HUDEP-2 (cell line): ENCODE results near the gene PFKP.

Experiments used
- DNase-seq, 76 experiments: peaks; one replicate each; lab custom pipeline; 2025; ENCODE audit not compliant: unreplicated experiment in 76 of 76; lab: John Stamatoyannopoulos, UW

Gene PFKP

DNA sequence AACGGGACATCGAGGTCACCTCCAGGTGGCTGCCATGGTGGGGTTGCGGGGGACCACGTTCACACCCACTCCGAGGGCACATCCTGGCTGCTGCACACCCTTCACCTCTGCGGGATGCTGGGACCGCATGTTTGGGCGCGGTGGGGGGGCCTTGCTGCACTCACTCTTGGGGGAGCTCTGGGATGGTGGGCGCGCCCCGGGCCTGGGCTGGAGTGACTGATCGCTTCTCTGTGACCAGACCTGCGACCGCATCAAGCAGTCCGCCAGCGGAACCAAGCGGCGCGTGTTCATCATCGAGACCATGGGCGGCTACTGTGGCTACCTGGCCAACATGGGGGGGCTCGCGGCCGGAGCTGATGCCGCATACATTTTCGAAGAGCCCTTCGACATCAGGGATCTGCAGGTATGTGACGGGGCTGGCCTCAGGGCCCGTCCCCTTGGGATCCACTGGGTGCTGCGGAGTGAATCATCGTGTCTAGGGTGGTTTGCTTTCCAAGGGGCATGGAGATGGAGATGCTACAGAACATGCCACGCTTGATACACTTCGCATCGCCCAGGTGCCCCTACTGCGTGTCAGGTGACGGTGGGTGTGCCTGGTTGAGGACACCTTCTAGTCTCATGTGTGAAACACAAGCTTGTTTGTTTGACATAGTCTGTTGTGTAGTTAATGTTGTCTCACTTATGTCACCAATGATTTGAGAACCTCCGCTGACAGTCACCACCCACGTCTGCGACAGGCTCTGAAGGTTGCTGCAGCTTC lies 62.4 kb downstream of the PFKP start:
- no peak for DNase-seq

DNA sequence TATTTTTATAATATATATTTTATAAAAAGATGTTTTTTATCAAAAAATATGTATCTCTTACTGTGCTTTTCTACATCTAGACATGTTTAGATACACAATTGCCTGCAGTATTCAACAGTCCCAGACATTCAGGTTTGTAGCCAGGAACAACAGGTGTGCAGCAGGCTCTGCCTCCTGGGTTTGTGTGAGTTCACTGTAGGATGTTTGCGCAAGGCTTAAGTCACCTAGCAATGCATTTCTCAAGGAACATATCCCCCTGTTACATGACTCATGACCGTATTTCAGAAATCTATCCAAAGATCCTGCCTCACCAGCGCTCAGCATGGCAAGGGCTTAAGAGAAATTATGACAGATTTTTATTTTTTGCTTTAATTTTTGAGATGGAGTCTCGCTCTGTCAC lies 63.8 kb downstream of the PFKP start:
- no peak for DNase-seq

DNA sequence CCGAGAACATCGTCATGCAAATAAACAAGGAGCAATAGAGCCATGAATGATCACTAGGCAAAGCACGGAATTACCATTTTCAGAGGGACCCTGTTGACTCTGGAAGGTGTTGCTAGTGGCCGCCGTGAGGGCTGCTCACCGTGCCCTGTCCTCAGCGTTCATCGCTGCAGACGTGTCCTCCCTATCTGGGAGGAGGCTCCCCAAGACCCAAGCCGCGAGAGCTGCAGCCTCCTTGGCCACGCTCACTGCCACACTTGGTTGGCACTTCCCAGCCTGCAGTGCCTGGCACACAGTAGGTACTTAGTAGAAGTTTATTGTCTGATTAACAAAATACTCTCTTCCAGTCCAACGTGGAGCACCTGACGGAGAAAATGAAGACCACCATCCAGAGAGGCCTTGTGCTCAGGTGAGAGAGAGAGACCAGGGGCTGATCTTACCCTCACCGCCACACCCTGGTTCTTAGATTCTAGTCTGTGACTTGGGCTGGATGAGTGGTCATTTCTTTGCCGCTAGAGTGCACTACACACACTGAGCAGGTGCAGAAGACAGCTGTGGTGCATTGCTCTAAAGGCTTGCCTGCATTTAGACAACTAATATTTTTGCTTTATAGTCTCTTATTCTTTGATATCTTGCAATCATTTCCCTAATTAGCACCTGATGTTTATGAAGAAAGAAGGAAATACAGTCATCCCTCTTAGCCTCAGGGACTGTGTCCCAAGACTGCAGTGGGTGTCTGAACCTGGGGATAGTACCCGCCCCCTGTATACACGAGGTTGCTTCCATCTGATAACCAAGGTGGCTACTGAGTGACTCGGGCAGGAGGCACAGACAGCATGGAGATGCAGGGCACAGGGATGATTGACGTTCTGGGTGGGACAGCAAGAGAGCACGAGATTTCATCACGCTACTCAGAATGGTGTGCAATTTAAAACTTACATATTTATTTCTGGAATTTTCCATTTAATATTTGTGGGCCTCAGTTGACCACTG lies 65.0 kb downstream of the PFKP start:
- DNase-seq = peak in 13 of 76 experiments; percentile 1 to 36 (median 12)

- no peak for DNase-seq
Measured at GRCh38 chr10:3133948-3134347, 66.6 kb downstream of the PFKP start.

DNA sequence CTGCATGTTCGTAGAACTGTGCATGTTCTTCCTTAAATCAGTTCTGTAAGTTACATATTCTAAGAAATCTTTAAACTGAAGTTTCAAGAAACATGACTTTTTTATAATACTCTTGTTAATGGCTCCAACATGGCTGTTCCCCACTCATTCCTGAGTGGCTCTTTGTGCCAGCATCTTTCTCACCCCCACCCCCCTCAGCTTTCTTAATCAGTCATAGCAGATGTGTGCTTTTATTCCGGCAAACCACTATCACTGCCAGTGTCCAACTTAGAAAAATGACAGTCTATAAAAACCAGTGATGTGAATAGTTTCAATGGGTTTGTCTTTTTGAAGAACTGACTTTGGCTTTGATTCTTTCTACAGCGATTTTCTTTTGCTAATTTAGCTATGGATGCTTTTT lies 67.7 kb downstream of the PFKP start:
- DNase-seq = no peak

DNA sequence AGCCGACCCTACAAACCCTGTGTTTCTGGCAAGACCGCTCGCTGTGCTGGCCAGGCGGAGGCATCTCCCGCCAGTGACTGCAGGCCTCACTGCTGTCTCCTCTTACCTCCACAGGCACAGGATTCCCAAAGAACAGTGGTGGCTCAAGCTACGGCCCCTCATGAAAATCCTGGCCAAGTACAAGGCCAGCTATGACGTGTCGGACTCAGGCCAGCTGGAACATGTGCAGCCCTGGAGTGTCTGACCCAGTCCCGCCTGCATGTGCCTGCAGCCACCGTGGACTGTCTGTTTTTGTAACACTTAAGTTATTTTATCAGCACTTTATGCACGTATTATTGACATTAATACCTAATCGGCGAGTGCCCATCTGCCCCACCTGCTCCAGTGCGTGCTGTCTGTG lies 69.0 kb downstream of the PFKP start:
- no peak for DNase-seq

DNA sequence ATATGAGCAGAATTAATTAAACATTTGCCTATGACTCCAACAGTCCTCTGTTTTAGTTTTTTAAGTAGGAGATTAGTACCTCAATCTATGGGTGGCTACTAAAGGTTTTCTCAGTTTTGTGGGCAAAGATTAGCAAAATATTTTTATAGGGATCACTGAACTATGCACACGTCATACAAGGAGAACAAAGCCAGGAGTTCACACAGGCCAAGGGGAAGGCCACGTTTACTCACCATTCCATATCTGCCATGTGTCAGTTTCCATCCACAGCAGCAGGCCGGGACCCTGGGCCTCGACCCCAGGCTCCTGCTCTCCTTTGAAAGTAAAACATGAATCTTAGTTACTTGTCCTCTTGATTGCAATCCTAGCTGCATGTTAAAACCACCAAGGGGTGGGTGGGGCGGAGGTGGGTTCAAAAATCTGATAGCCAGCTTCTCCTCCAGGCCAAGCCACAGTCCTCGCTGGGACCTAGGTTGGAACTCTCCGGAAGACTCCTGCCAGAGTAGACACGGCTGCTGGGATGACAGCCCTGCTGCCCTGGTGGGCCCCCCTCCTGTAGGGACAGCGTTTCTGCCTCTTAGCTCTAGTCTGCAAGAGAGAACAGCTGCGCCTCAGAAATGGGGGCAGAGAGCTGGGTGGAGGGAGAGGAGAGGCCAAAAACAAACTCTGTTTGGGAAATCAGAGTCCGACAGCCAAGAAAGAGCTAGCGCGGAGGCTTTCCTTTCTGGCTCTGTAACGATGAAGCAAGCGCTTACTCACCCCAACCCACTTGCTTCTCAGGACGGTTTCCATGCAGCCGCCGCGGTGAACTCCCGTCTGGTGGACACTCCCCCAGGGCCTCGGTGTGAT lies 69.6 kb downstream of the PFKP start:
- no peak for DNase-seq

DNA sequence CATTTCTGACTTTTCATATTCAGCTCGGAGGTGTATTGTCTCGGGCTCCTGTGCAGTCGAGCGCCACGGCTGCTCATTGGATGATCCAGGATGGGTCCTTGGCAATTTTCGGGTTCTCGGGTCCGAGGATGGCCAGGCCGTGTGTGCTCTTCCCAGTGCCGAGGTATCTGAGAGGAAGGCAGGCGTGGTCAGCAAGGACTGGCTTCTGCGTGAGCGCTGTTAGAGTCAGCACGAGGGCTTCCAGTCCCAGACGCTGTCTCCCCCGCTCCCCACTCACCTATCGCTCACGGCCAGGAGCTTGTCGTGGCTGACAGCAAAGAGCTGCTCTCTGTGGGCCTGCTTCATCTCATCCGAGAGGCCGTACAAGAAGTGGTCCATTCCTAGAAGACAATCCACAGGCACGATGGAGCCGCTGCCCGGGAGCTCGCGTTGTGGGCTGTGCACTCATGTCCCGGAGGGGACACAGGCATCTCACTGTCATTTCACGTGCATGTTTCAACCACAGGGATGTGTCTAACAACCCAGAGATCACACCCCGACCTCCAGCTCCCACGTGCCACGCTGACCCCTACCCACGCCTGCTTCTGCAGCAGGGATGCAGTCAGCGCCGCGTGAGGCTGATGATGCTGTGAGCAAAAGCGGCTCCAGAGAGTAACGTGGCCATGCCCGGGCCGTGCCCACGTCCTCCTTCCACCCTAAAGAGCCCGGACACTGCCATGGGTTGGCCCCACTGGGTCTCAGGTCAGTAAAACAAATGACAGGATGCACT lies 70.8 kb downstream of the PFKP start:
- no peak for DNase-seq

- no peak for DNase-seq
Measured at GRCh38 chr10:3139216-3139910, 72.0 kb downstream of the PFKP start.

- DNase-seq = no peak
Measured at GRCh38 chr10:3140280-3140679, 72.9 kb downstream of the PFKP start.

DNA sequence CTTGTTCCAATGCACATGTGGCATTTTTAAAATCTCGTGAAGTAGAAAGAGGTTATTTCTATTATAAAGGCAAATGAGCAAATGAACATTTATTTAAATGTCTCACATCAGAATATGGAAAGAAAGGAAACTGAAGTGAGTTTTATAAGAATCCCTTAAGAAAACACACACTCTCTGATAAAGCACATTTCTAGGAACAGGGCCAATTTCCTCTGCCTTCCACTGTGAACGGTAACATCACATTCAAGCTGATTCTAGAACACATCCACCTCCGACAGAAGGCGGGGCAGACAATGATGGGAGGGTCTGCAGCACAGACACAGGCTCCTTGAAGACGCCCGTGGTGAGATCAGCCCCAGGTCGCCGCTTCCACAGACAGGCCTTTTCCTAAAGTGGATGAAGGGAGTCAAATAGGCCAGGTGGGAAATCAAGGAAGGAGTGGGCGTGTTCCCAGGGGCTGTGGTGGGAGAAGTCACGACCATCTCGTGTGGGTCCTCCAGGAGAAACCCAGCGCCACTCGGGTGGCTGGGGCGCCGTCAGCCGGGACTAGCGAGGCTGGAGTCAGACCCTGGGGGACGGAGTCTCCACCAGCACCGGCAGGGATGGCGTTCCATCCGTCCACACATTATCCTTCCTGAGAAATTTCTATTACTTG lies 74.1 kb downstream of the PFKP start:
- no peak for DNase-seq

GRCh38 chr10:3142146-3142875 lies 75.0 kb downstream of the PFKP start:
- DNase-seq = no peak

- no peak for DNase-seq
Measured at GRCh38 chr10:3143366-3143765, 76.0 kb downstream of the PFKP start.

GRCh38 chr10:3143791-3144434 lies 76.6 kb downstream of the PFKP start:
- no peak for DNase-seq

GRCh38 chr10:3145366-3145765 lies 78.0 kb downstream of the PFKP start:
- DNase-seq = no peak

GRCh38 chr10:3146289-3146688 lies 78.9 kb downstream of the PFKP start:
- DNase-seq = no peak

GRCh38 chr10:3147117-3147820 lies 79.9 kb downstream of the PFKP start:
- no peak for DNase-seq
